Myocyte (in vitro differentiated cells): ENCODE results near the gene DNAH1. TPM values are rescaled to one million over a fixed set of nuclear protein-coding genes. Genes with fewer than 3 reads are reported as not detected.
A peak's percentile ranks its signal among the peaks of the same experiment; 100 is the strongest.
"Not testable (repeated sequence)": the region's sequence is repeated elsewhere in the genome, so short reads cannot be mapped to it uniquely, and the experiment has no call there.

ENCODE experiments used
- DNase-seq: peaks from one replicate; pipeline ENCODE4 v3.0.0-alpha.2; 2012; ENCODE audit warnings: low read depth
- polyA plus RNA-seq: library from polyadenylated mRNA; unstranded; fragments of >200 nt; gene quantifications from one replicate; pipeline ENCODE4 v1.2.1, GENCODE V29; 2012; ENCODE audit warnings: missing spikeins
- total RNA-seq: library from RNA; depleted of rRNA; stranded (reverse); fragments of >200 nt; gene quantifications from 2 replicates; pipeline ENCODE4 v1.2.3, GENCODE V29; 2014

DNAH1 gene
- total RNA-seq, result 1.9 and 3.8 TPM in 2 replicates
- polyA plus RNA-seq, result 3.3 TPM

DNA sequence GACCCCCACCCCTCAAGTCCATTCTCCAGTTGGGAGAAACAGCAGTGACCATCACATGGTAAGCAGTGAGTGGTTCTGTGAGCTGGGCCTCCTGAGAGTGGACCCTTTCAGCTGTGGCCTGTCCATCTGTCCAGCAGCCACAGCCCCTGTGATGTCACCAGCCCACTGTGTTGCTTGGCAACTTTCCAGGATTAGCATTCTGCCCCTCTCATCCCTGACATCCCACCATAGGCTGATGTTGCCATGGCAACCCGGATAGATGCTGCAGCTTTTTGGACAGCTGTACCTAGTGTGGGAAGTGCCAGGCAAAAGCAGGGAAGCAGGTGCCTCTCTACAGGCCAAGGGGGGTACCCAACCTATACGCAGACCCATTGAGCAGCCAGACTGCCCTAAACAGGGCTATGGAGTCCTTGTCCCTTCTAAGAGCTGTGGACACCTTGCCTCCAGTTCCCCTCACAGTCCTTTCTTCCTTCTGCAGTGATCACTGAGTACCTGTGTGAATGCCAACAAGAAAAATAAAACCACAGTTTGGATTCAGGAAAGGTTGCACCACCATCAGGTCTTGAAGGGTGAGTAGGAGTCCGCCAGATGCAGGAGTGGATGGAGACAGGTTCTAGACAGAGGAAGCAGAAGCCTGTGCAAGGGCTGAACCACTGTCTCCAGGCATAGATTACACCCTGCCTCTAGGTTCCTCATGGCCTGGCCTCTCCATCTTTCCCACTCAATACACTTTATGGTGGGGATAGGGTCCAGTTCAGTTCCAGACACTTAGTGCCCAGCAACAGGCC lies at the start of gene DNAH1:
Gene DNAH1, plus strand, starts transcription at position 343 of the 788 bp plus-strand sequence. CDS start 6,124 bp downstream, outside the sequence.
- peak; percentile 67 for DNase-seq

DNA sequence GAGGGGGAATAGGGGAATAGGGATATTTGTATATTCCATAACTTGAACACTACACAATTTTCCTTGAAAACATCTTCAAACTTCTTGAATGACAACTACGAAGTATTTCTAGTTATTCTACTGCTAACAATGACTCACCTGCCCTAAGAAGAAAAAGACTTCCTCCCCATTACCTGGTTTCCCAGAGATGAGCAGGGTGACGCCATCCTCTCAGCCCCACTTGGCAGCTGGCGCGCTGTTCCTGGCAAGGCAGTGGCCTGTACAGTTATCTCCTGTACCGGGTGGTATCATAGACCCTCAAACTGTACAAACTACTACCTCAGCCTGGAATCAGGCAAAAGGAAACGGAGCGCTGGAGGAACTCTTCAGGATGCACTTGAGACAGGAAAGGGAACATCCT lies 48.1 kb upstream of the DNAH1 start:
- no peak for DNase-seq

DNA sequence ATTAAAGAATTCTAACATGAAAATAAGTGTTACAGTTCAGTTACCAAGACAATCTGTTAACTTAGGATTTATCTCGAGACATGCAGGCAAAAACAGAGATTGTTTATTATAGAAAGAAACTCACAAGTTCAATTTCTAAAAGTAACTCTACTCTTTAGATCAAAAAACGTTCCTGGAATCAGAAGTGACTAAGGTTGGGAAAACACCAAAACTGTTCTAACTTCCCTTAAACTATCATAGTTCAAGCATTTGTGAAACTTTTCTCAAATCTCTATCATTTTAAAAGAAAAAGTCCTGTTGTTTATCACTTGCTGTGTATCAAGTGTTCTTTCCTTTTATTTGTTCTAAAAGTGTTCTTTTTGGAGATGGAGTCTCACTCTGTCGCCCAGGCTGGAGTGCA lies 46.3 kb upstream of the DNAH1 start:
- DNase-seq, result no peak

DNA sequence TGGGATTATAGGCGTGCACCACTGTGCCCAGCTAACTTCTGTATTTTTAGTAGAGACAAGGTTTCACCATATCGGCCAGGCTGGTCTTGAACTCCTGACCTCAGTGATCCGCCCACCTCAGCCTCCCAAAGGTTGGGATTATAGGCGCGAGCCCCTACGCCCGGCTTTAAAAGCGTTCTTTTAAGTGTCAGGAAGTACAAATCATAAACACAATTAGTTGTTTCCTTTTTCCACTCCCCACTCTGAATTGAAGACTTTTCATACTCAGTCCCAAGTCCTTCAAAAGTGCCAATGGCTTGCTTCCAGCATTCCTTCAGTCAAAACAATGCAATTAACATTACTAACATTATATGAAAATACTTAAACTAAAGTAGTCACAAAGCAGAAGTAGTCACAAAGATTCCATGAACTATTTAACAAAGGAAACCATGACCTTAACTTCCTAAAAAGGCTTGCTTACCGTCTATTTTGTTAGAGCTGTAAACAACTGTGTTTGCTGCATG lies 45.8 kb upstream of the DNAH1 start:
- DNase-seq, result no peak

DNA sequence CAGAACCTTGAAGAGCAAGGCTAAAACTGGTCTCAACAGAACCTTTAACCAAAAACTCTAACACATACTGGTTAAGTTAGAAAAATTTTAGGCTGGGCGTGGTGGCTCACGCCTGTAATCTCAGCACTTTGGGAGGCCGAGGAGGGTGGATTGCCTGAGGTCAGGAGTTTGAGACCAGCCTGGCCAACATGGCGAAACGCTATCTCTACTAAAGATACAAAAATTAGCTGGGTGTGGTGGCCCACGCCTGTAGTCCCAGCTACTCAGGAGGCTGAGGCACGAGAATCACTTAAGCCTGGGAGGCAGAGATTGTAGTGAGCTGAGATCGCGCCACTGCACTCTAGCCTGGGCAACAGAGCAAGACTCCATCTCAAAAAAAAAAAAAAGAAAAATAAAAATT lies 43.9 kb upstream of the DNAH1 start:
- DNase-seq, result not testable (repeated sequence)

DNA sequence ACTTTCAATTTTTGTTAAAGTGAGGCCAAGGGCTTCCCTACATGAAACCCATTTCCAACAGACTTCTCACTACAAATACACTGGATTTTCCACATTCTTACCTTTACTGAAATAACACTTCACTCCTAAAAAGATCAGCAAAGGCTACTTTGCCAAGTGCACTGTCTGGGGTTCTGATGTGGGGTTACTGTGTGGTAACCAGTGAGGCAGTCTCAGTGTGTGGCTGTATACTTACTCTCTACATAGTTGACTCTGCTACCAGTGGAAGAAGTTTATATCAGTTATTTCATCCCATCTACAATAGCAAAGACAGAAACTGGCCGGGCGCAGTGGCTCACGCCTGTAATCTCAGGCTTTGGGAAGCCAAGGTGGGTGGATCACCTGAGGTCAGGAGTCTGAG lies 43.3 kb upstream of the DNAH1 start:
- DNase-seq, result no peak

DNA sequence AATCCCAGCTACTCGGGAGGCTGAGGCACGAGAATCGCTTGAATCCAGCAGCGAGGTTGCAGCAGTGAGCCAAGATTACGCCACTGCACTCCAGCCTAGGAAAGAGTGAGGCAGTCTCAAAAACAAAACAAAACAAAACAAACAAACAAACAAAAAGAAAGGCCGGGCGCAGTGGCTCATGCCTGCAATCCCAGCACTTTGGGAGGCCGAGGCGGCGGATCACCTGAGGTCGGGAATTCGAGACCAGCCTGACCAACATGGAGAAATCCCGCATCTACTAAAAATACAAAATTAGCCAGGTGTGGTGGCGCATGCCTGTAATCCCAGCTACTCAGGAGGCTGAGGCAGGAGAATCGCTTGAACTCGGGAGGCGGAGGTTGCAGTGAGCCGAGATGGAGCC lies 41.3 kb upstream of the DNAH1 start:
- DNase-seq, result not testable (repeated sequence)

DNA sequence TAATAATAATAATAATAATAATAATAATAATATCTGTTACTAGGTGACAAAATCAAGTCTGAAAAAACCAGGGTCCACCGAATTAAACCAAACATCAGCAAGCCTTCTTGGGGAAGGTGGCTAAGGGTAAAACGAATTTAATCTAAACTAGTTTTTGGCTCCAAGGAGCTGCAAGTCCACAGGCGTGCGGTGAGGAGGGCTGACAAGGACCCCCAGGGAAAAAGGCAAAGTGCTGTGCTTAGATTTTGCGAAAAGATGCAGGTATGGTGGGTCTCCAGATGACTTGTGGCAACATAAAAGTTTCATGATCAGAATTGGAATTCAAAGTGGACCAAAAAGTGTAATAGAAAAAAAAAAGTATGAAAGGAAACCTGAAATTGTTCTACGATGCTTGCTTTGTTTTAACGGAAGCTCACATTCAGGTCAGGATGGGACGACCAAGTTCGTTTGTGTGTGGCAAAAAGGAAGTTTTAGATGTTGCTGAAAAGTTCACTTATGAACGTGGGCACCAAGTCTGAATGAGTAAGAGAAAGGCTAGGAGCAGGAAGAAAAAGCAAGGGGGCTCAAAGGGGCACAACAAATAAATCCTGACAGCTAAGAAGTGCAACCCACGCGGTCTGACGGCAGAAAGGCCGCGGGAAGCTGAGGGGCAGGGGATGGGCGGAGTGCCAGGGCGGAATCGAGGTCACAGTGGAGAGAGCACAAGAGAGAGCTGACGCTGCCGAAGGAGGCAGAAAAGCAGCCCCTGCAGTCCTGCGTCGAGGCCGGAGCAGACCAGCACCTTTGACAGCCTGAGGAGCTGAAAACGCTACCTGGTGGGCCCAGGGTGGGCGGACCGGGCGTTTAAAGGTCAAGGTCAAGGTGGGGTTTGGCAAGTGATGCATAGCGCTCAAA lies 38.8 kb upstream of the DNAH1 start:
- peak; percentile 76 for DNase-seq

DNA sequence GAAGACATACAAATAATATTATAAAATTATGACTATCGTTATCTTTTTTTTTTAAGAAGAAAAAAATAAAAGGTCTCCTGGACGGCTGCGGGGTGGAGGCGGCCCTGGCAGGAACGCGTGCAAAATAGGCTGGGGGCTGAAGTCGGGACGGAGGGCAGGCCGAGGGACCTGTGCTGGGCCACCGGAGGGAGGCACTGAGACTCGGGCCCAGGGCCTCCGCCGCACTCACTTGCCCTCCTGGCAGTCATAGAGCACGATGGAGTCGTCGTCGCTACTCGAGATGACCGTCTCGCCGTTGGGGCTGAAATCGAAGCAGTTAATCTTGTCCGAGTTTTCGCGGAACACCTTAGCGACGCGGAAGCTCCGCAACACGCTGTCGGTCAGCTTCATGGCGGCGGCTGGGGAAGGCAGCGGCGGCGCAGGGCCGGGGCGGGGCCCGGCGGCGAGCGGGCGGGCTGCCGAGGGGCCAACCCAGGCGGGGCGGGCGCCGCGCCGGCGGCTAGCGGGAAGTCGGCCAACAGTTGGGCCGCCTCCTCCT lies 38.1 kb upstream of the DNAH1 start:
- DNase-seq, result peak; percentile 69

DNA sequence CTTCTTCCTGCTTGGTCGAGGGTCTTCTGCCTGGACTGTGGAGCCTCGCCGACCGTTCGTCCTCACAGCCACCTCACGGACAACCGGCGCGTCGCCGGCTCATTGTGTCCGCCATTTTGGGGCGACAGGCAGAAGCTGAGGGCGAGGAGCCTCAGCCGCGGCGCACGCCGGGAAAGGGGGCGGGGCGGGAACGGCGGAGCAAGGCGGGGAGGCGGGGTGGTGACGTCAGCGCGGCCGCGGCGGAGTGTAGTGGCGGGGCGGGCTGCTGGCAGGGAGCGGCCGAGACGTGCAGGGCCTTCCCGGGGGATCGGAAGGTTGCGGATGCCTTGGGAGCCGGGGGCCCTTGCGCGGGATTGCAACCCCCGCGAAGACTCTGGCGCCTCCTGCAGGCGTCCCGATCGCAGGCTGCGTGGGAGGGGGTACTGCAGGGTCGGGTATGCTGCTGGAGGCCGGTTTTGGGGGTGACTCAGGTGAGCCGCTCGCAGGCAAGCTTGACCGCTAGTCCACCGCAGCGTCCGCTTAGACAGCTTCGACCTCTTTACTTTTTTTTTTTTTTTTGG lies 37.5 kb upstream of the DNAH1 start, which contains the start of gene WDR82:
Gene WDR82, minus strand, starts transcription at position 140 of the 560 bp plus-strand sequence. CDS start 288 bp downstream, outside the sequence.
- peak; percentile 93 for DNase-seq

DNA sequence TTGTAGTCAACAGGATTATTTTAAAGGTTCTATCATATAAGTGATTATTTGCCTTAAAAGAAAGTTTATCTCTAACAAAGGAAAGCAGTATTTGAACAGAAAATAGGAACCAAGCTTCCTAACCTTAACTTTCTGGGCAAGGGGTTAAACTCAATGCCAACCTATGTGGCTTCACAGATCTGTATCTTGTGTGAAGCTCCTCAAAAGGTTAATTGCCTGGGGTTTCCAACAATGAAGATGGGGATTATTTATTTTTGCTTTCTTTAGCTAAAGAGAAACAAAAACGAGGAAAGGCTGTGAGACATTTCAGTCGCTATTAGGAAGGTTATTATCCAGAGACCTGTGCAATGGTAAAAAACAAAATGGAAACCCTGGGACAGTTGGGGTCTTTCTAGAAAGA lies 36.5 kb upstream of the DNAH1 start:
- DNase-seq, result no peak

DNA sequence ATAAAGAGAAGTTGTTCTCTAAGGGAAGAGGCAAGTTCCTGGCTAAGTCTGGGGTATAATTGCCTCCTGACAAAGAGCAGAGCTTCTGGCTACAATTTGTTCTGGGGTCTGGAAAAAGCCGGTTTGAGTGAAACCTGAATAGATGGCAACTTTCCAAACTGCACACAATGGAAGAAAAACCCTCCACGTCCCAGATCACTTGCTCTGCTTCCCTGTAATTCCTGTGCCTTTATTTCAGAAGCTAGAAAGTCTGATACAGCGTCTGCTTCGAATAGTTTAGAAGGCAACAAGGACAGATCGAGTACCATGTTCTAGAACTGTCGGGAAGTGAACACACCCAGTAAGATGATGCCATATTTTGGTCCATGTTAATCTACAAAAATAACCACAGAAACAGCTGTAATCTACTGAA lies 36.1 kb upstream of the DNAH1 start:
- peak; percentile 85 for DNase-seq

DNA sequence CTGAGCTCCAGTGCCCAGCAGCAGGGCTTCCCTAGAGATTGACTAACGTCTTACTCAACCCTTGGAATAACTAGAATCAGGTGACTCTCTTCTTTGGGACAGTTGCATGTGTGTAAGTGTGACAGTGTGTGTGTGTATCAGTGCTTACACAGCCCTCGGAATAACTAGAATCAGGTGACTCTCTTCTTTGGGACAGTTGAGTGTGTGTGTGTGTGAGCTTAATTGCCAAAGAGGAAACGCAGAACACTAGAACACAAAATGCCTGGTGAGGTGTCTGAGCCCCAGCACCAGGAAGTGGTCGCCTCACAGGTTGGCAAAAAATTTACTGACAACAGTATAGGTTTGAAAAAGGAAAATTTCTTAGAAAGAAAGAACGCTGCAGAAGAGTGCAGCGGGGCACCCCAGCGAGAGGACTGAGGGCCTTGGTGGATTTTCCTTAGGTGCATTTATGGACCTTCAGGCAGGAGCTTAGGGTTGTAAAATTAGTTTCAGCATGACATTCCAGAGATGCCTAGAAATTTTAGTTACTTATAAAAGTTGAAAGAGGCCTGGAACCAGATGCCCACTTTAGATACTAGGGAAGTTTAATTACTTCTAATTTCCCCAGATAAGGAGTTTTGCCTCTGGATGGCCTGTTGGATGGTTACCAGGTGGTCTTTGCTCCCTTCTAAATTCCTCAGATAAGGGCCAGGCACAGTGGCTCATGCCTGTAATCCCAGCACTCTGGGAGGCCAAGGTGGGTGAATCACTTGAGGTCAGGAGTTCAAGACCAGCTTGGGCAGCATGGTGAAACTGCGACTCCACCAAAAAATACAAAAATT lies 33.9 kb upstream of the DNAH1 start:
- DNase-seq, result no peak

DNA sequence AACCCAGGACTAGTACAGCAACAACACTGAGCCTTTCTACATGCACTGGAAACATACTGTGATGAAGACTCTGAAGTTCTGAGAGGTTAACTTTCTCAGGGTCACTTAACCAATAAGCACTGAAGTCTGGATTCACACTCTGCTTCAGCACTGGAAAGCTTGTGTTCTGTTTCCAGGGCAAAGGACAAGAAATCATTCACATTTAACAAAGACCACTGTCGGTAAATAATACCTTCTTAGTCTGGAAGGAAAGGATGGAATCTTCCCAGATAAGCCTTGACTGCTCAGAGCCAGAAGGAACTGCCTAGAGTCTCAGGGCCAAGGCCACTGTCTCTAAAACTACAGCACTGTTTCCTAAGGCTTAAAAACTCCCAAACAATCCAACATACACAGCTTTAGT lies 32.8 kb upstream of the DNAH1 start:
- no peak for DNase-seq

DNA sequence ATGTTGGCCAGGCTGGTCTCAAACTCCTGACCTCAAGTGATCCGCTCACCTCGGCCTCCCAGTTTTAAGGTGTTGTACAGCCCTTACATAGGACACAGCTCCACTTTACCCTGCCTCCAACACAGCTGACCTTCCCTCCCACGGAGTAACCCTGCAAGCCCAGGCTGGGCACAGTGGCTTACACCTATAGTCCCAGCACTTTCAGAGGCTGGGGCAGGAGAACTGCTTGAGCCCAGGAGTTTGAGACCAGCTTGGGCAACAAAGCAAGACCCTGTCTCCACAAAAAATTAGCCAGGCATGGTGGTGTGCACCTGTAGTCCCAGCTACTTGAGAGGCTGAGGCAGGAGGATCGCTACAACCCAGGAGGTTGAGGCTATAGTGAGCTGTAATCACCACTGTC lies 32.1 kb upstream of the DNAH1 start:
- not testable (repeated sequence) for DNase-seq

DNA sequence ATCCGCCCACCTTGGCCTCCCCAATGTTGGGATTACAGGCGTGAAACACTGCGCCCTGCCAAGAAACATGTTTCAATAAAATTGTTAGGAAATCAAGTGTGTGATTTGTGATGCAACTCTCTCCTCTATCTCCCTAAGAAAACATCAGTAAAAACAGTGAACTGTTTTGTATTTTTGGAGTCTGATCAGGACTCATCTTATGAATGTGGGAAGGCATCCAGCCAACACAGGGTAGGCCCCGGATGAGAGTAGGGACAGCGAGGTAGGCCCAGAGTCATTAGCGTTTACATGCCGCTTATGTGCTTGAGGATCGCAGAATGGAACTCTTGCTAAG lies 29.4 kb upstream of the DNAH1 start:
- DNase-seq, result peak; percentile 8

DNA sequence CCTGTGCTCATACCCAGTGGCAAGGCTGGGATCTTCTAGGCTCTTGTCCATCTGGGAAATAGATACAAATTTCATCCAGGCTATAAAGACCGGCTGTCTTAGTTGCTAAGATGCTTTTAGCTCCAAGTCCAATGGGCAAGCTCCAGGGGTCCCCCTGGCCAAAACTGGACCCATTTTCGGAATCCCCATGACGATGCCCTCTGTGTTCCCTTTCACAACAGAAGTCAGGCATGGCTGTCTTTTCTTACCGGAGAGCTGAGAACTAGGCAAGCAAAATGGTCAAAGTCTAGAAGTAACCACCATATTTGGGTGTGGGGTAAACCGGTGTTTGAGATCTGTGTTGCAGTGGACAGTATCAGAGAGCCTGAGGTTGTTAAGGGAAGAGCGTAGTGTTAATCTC lies 27.4 kb upstream of the DNAH1 start:
- DNase-seq, result no peak

DNA sequence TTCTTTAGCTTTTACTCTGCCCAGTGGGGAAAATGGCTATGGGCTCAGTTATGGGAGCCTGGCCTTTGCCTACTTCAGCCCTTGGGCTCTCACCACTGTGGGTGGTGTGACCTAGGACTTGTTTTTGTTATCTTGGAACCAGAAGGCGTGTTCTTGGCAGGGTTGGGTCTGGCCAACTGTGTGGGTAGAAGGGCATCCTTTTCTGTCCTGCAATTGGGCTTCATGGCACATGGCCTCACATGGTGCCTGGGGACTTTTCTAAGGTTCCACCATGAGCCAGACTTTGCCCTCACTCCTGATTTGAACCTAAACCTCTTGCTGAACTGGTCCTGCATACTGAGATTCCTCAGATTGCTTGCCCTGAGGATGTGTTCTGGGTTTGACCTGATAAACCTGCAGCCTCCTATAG lies 26.8 kb upstream of the DNAH1 start:
- no peak for DNase-seq

DNA sequence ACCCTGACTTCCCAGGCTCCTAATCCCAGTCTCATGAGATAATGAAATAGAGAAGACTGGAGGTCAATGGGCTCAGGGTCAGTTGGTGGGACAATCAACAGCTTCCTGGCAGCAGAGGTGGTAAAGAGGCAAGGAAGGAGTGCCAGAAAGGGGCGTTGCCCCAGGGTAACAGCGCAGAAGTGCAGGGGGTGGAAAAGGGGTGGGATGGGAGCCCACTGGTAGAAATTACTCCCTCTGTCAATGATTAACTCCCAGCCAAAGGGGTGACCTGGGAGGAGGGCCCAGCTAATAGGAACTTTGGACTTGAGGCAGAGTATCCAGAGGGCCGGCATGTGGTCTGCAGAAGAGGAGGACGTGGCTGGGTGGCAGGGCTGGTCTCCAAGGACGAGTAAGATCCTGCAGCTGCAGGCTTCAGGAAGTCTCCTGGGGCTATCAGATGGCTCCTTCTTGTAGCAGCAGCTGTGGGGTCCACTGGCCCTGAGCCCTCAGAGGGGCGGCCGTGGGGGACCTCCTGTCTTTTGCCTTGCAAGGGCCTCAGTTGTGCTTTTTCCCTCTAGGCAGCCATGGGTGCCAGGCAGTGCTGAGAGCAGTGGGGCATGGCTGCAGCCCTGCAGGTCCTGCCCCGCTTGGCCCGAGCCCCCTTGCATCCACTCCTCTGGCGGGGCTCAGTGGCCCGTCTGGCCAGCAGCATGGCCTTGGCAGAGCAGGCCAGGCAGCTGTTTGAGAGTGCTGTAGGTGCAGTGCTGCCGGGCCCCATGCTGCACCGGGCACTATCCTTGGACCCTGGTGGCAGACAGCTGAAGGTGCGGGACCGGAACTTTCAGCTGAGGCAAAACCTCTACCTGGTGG lies 26.1 kb upstream of the DNAH1 start:
- DNase-seq, result no peak
